ENCODE results near the gene MBD3L2. TPM values are rescaled to one million over a fixed set of nuclear protein-coding genes. Genes with fewer than 3 reads are reported as not detected.

Gene MBD3L2
- total and polyA plus RNA-seq, 9 of the 15 experiments (the other 6 are each of a cell fraction or from before 2014, with no cell fraction given), result not detected

- TF ChIP-seq MIER1 (IDR thresholded peaks at IDR 0.05; ENCODE audit: low read depth) (no peak), PATZ1 (CRISPR knock-in tag; IDR thresholded peaks at IDR 0.05; ENCODE audit: borderline replicate concordance) (no peak), FOXP1 (CRISPR knock-in tag; IDR thresholded peaks at IDR 0.05) (no peak), ZC3H4 (CRISPR knock-in tag; IDR thresholded peaks at IDR 0.05; ENCODE audit: borderline replicate concordance) (no peak), ATF4 (CRISPR knock-in tag; IDR thresholded peaks at IDR 0.05) (no peak), STAT5B (CRISPR knock-in tag; IDR thresholded peaks at IDR 0.05) (no peak), AFF4 (CRISPR knock-in tag; IDR thresholded peaks at IDR 0.05) (no peak), HMGN3 (IDR thresholded peaks at IDR 0.05; ENCODE audit: borderline replicate concordance, extremely low read depth, insufficient read length, low read depth, low read length) (peak; percentile 68), ZNF408 (CRISPR knock-in tag; IDR thresholded peaks at IDR 0.05; ENCODE audit: low read depth) (no peak), RAD51 (IDR thresholded peaks at IDR 0.05; ENCODE audit: borderline replicate concordance, low read depth) (no peak), SMAD2 (IDR thresholded peaks at IDR 0.05; ENCODE audit: low read depth, low read length) (no peak), CHAMP1 (IDR thresholded peaks at IDR 0.05) (no peak), RFX7 (CRISPR knock-in tag; IDR thresholded peaks at IDR 0.05) (no peak), BRD4 (IDR thresholded peaks at IDR 0.05) (0 out of 2 replicates have a peak, but pooled peaks have one; percentile 38), CXXC5 (CRISPR knock-in tag; IDR thresholded peaks at IDR 0.05) (peak; percentile 51), SAP30 (IDR thresholded peaks at IDR 0.05; ENCODE audit: borderline replicate concordance, insufficient read depth, low read depth, low read length, poor library complexity, severe bottlenecking) (peak; percentile 92)
Observed at GRCh38 chr19:7069042-7069903, 20.2 kb downstream of the MBD3L2 start, which contains the start of gene ZNF557 (continued).
